GM19351 (cell line): Measurements from ENCODE around the gene POGLUT2.
A peak's percentile ranks its signal among the peaks of the same experiment; 100 is the strongest.
"Not testable (repeated sequence)": the region's sequence is repeated elsewhere in the genome, so short reads cannot be mapped to it uniquely, and the experiment has no call there.

ENCODE experiments used
- ATAC-seq: cut with Tn5 transposase; IDR thresholded peaks from one replicate; pipeline ENCODE4 v1.9.1; 2021; ENCODE audit warnings: mild to moderate bottlenecking, moderate library complexity; ENCODE audit not compliant: unreplicated experiment

Gene POGLUT2

GRCh38 chr13:102807699-102808098 lies 8.9 kb upstream of the POGLUT2 start:
- no peak for ATAC-seq

- ATAC-seq, result no peak
Measured at GRCh38 chr13:102805680-102806079, 6.9 kb upstream of the POGLUT2 start.

- peak; percentile 73 for ATAC-seq
Measured at GRCh38 chr13:102800145-102801041, 1.6 kb upstream of the POGLUT2 start.

- peak; percentile 9 for ATAC-seq
Measured at GRCh38 chr13:102799426-102800144, 809 bp upstream of the POGLUT2 start.

GRCh38 chr13:102793611-102794355 lies 5.0 kb downstream of the POGLUT2 start:
- no peak for ATAC-seq

GRCh38 chr13:102792396-102792795 lies 6.4 kb downstream of the POGLUT2 start:
- ATAC-seq, result no peak

- no peak for ATAC-seq
Measured at GRCh38 chr13:102788683-102789082, 10.1 kb downstream of the POGLUT2 start.

GRCh38 chr13:102784483-102784882 lies 14.3 kb downstream of the POGLUT2 start:
- no peak for ATAC-seq

- no peak for ATAC-seq
Measured at GRCh38 chr13:102781591-102781990, 17.2 kb downstream of the POGLUT2 start.

- not testable (repeated sequence) for ATAC-seq
Measured at GRCh38 chr13:102780656-102781055, 18.1 kb downstream of the POGLUT2 start.

GRCh38 chr13:102779436-102780159 lies 19.2 kb downstream of the POGLUT2 start:
- peak; percentile 63 for ATAC-seq

- no peak for ATAC-seq
Measured at GRCh38 chr13:102777736-102778135, 21.0 kb downstream of the POGLUT2 start.

GRCh38 chr13:102776271-102776670 lies 22.5 kb downstream of the POGLUT2 start:
- ATAC-seq, result no peak

GRCh38 chr13:102774591-102775520 lies 23.9 kb downstream of the POGLUT2 start:
- ATAC-seq, result no peak

- ATAC-seq, result no peak
Measured at GRCh38 chr13:102774214-102774568, 24.6 kb downstream of the POGLUT2 start.

GRCh38 chr13:102773441-102774213 lies 25.1 kb downstream of the POGLUT2 start, which contains the start of gene TEX30:
TSS of gene TEX30 (minus strand) at chr13:102773786. CDS start at chr13:102770026, 3,760 bp downstream.
- peak; percentile 86 for ATAC-seq

GRCh38 chr13:102772042-102772425 lies 26.7 kb downstream of the POGLUT2 start:
- ATAC-seq, result no peak

GRCh38 chr13:102771298-102772041 lies 27.3 kb downstream of the POGLUT2 start:
- ATAC-seq, result no peak
